ENCODE data around the gene ANAPC16.

- TF ChIP-seq CTCF (IDR thresholded peaks at IDR 0.05), result no peak
- TF ChIP-seq POLR2A (IDR thresholded peaks at IDR 0.05), result no peak
Measured at GRCh38 chr10:72242675-72243074, 26.9 kb downstream of the ANAPC16 start.
